ENCODE measurements around the gene PRSS56. TPM values are rescaled to one million over a fixed set of nuclear protein-coding genes. Genes with fewer than 3 reads are reported as not detected.

Gene PRSS56
- total RNA-seq, 1 experiment from 2014 or later, result not detected

GRCh38 chr2:232525199-232525598 is 5.0 kb downstream of the PRSS56 start:
- no peaks in the 10 kb centered on the region for H4K20me1 ChIP-seq (ENCODE audit: insufficient read depth, low read depth, low read length)
- no peak overlapping the region for H3K9ac ChIP-seq (ENCODE audit: low read length)
- H3K27ac ChIP-seq (ENCODE audit: low read length), result no peak overlapping the region
- no peak overlapping the region for H3K4me2 ChIP-seq (ENCODE audit: low read depth, low read length, poor library complexity, severe bottlenecking)
- no peak for DNase-seq
- H3K4me3 ChIP-seq (ENCODE audit: low read length), result no peak overlapping the region
- peaks cover 5% of the 10 kb centered on the region for H3K4me1 ChIP-seq (ENCODE audit: low read length)
- H3K27me3 ChIP-seq (ENCODE audit: low read length), result no peaks in the 10 kb centered on the region
- no peaks in the 10 kb centered on the region for H3K36me3 ChIP-seq (ENCODE audit: insufficient read depth, low read length)
- H3K9me3 ChIP-seq (ENCODE audit: low read length), result no peaks in the 10 kb centered on the region
- H3K9me2 ChIP-seq (replicated peaks; ENCODE audit: insufficient read depth, low read length), result no peaks in the 10 kb centered on the region
- no peaks in the 10 kb centered on the region for H3K79me2 ChIP-seq (ENCODE audit: low read length)
- H2AFZ ChIP-seq (ENCODE audit: low read length), result no peak overlapping the region

GRCh38 chr2:232525791-232526371 is 5.7 kb downstream of the PRSS56 start, which contains the start of gene CHRND:
CHRND (plus strand) TSS chr2:232526160; CDS start chr2:232526216, 56 bp downstream.
- no peaks in the 10 kb centered on the region for H3K9me2 ChIP-seq (replicated peaks; ENCODE audit: insufficient read depth, low read length)
- no peak within 1 kb of the TSS for H3K9ac ChIP-seq (ENCODE audit: low read length)
- no peaks in the 10 kb centered on the region for H3K79me2 ChIP-seq (ENCODE audit: low read length)
- no peaks in the 10 kb centered on the region for H3K27me3 ChIP-seq (ENCODE audit: low read length)
- no peak within 1 kb of the TSS for H3K4me2 ChIP-seq (ENCODE audit: low read depth, low read length, poor library complexity, severe bottlenecking)
- no peaks in the 10 kb centered on the region; the same call in 1 of the 2 replicates for H4K20me1 ChIP-seq (ENCODE audit: insufficient read depth, low read depth, low read length)
- H3K9me3 ChIP-seq (ENCODE audit: low read length), result no peaks in the 10 kb centered on the region
- H3K4me3 ChIP-seq (ENCODE audit: low read length), result no peak within 1 kb of the TSS
- H3K27ac ChIP-seq (ENCODE audit: low read length), result no peak within 1 kb of the TSS
- no peak for DNase-seq
- H3K36me3 ChIP-seq (ENCODE audit: insufficient read depth, low read length), result no peaks in the 10 kb centered on the region
- no peak within 1 kb of the TSS for H2AFZ ChIP-seq (ENCODE audit: low read length)
- H3K4me1 ChIP-seq (ENCODE audit: low read length), result peaks cover 5% of the 10 kb centered on the region

- Histone ChIP-seq H3K4me2 (ENCODE audit: low read depth, low read length, poor library complexity, severe bottlenecking) (no peak overlapping the region), H2AFZ (ENCODE audit: low read length) (no peak overlapping the region), H3K79me2 (ENCODE audit: low read length) (no peaks in the 10 kb centered on the region), H3K9me3 (ENCODE audit: low read length) (no peaks in the 10 kb centered on the region), H3K27ac (ENCODE audit: low read length) (no peak overlapping the region), H3K27me3 (ENCODE audit: low read length) (no peaks in the 10 kb centered on the region), H3K36me3 (ENCODE audit: insufficient read depth, low read length) (no peaks in the 10 kb centered on the region), H3K4me3 (ENCODE audit: low read length) (no peak overlapping the region), H4K20me1 (ENCODE audit: insufficient read depth, low read depth, low read length) (no peaks in the 10 kb centered on the region; the same call in 1 of the 2 replicates), H3K9me2 (replicated peaks; ENCODE audit: insufficient read depth, low read length) (no peaks in the 10 kb centered on the region), H3K9ac (ENCODE audit: low read length) (no peak overlapping the region), H3K4me1 (ENCODE audit: low read length) (peaks cover 5% of the 10 kb centered on the region)
- DNase-seq, result no peak
Measured at GRCh38 chr2:232526372-232526941, 6.3 kb downstream of the PRSS56 start.

- Histone ChIP-seq H3K79me2 (ENCODE audit: low read length) (no peaks in the 10 kb centered on the region), H3K9me3 (ENCODE audit: low read length) (no peaks in the 10 kb centered on the region), H3K36me3 (ENCODE audit: insufficient read depth, low read length) (no peaks in the 10 kb centered on the region), H3K4me1 (ENCODE audit: low read length) (peaks cover 17% of the 10 kb centered on the region), H3K9ac (ENCODE audit: low read length) (no peak overlapping the region), H3K27me3 (ENCODE audit: low read length) (no peaks in the 10 kb centered on the region), H3K9me2 (replicated peaks; ENCODE audit: insufficient read depth, low read length) (no peaks in the 10 kb centered on the region), H3K4me3 (ENCODE audit: low read length) (no peak overlapping the region), H3K27ac (ENCODE audit: low read length) (no peak overlapping the region), H4K20me1 (ENCODE audit: insufficient read depth, low read depth, low read length) (no peaks in the 10 kb centered on the region; the same call in 1 of the 2 replicates), H2AFZ (ENCODE audit: low read length) (no peak overlapping the region), H3K4me2 (ENCODE audit: low read depth, low read length, poor library complexity, severe bottlenecking) (no peak overlapping the region)
- no peak for DNase-seq
Measured at GRCh38 chr2:232527905-232528470, 7.8 kb downstream of the PRSS56 start.

- peaks cover 18% of the 10 kb centered on the region for H3K4me1 ChIP-seq (ENCODE audit: low read length)
- H3K4me3 ChIP-seq (ENCODE audit: low read length), result no peak overlapping the region
- no peaks in the 10 kb centered on the region for H3K36me3 ChIP-seq (ENCODE audit: insufficient read depth, low read length)
- H3K9me2 ChIP-seq (replicated peaks; ENCODE audit: insufficient read depth, low read length), result no peaks in the 10 kb centered on the region
- no peak overlapping the region for H3K9ac ChIP-seq (ENCODE audit: low read length)
- H3K79me2 ChIP-seq (ENCODE audit: low read length), result no peaks in the 10 kb centered on the region
- no peaks in the 10 kb centered on the region for H3K9me3 ChIP-seq (ENCODE audit: low read length)
- no peak overlapping the region for H2AFZ ChIP-seq (ENCODE audit: low read length)
- peaks cover 2% of the 10 kb centered on the region; the same call in 1 of the 2 replicates for H4K20me1 ChIP-seq (ENCODE audit: insufficient read depth, low read depth, low read length)
- no peak for DNase-seq
- H3K4me2 ChIP-seq (ENCODE audit: low read depth, low read length, poor library complexity, severe bottlenecking), result no peak overlapping the region
- H3K27ac ChIP-seq (ENCODE audit: low read length), result no peak overlapping the region
- H3K27me3 ChIP-seq (ENCODE audit: low read length), result 0 out of 2 replicates have a peak, but pooled peaks cover under 1% of the 10 kb centered on the region
Measured at GRCh38 chr2:232528746-232529460, 8.7 kb downstream of the PRSS56 start.

GRCh38 chr2:232529806-232530547 is 9.8 kb downstream of the PRSS56 start:
- Histone ChIP-seq H3K9me2 (replicated peaks; ENCODE audit: insufficient read depth, low read length) (no peaks in the 10 kb centered on the region), H3K4me2 (ENCODE audit: low read depth, low read length, poor library complexity, severe bottlenecking) (no peak overlapping the region), H4K20me1 (ENCODE audit: insufficient read depth, low read depth, low read length) (peaks cover 9% of the 10 kb centered on the region; the same call in 1 of the 2 replicates), H3K4me3 (ENCODE audit: low read length) (no peak overlapping the region), H3K36me3 (ENCODE audit: insufficient read depth, low read length) (no peaks in the 10 kb centered on the region), H3K9ac (ENCODE audit: low read length) (no peak overlapping the region), H3K27me3 (ENCODE audit: low read length) (0 out of 2 replicates have a peak, but pooled peaks cover 3% of the 10 kb centered on the region), H3K9me3 (ENCODE audit: low read length) (no peaks in the 10 kb centered on the region), H3K79me2 (ENCODE audit: low read length) (no peaks in the 10 kb centered on the region), H3K4me1 (ENCODE audit: low read length) (peaks cover 16% of the 10 kb centered on the region), H3K27ac (ENCODE audit: low read length) (no peak overlapping the region), H2AFZ (ENCODE audit: low read length) (no peak overlapping the region)
- no peak for DNase-seq

GRCh38 chr2:232530626-232531260 is 10.6 kb downstream of the PRSS56 start:
- Histone ChIP-seq H3K27me3 (ENCODE audit: low read length) (0 out of 2 replicates have a peak, but pooled peaks cover 3% of the 10 kb centered on the region), H3K27ac (ENCODE audit: low read length) (no peak overlapping the region)
- no peak for DNase-seq

More at GRCh38 chr2:232530626-232531260, 10.6 kb downstream of the PRSS56 start:
- H3K9me3 ChIP-seq (ENCODE audit: low read length), result no peaks in the 10 kb centered on the region
- H3K36me3 ChIP-seq (ENCODE audit: insufficient read depth, low read length), result no peaks in the 10 kb centered on the region
- H3K4me3 ChIP-seq (ENCODE audit: low read length), result no peak overlapping the region
- no peaks in the 10 kb centered on the region for H3K9me2 ChIP-seq (replicated peaks; ENCODE audit: insufficient read depth, low read length)
- no peak overlapping the region for H2AFZ ChIP-seq (ENCODE audit: low read length)
- H3K4me2 ChIP-seq (ENCODE audit: low read depth, low read length, poor library complexity, severe bottlenecking), result no peak overlapping the region
- H4K20me1 ChIP-seq (ENCODE audit: insufficient read depth, low read depth, low read length), result peaks cover 9% of the 10 kb centered on the region; the same call in 1 of the 2 replicates
- H3K79me2 ChIP-seq (ENCODE audit: low read length), result no peaks in the 10 kb centered on the region
- no peak overlapping the region for H3K9ac ChIP-seq (ENCODE audit: low read length)
- H3K4me1 ChIP-seq (ENCODE audit: low read length), result peaks cover 16% of the 10 kb centered on the region
